ENCODE measurements around the gene NUMA1.

The NUMA1 gene

DNA sequence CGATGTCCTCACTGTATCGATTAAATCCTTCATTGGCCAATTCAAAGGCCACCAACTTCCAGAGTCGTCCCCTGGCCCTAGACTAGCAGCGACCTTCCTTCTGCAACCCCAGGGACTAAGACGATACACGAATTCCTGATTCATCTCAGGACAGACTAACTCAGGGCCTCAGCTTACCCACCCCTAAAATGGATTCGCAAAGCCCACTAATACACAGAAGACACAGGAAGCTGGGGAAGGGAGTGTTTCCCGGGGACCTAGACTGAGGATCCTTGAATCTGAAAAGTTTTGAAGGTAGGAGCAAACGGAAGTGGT, 22.2 kb upstream of the NUMA1 start:
- DNase-seq: no peak

DNA sequence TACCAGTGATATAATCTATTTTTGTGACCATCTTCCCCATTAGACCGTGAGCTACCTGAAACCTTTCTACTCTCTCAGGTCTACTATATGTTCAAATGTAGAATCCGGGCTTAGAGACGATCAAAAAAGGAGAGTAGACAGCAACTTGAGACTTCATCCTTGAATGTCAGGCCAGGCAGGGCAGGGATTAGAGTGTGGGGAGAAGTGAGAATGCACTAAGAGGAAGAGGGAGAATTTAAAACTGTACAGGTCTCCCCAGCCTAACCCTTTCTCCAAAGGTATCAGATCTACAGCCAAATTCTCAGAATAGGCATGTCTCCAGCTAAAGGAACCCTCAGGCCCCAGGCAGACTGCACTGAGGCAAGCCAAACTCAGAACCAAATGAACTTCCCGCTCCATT, 21.8 kb upstream of the NUMA1 start:
- DNase-seq: no peak

DNA sequence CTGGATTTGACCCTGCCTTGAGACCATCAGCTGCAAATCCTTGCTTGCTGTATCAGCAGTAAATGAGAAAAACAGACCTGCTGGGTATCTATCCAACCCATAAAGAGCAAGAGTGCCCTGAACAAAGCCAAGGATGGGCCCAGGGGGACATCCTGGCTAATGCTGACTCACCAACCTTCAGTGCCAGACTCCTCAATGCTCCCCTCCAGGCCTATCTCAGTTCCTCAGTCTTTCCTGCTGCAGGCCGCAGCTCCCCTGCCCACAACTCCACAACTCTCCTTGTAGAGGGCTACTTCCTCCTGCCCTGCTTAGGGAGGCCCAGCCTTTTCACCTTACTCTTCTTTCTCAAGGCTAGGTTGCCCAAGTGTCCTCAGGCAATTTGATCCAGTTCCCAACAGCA, 20.1 kb upstream of the NUMA1 start:
- peak; percentile 97 for DNase-seq

DNA sequence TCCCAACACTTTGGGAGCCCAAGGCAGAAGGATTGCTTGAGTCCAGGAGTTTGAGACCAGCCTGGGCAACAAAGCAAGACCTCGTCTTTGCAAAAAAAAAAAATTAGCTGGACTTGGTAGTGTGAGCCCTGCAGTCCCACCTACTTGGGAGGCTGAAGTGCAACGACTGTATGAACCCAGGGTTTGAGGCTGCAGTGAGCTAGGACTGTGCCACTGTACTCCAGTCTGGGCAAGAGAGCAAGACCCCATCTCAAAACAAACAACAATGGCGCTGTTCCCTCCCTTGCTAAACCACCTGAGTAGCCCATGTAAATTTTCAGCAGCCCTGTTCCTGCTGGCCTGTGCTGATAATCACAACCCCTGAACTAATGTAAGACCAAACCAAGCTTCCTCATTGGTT, 19.7 kb upstream of the NUMA1 start:
- no peak for DNase-seq

DNA sequence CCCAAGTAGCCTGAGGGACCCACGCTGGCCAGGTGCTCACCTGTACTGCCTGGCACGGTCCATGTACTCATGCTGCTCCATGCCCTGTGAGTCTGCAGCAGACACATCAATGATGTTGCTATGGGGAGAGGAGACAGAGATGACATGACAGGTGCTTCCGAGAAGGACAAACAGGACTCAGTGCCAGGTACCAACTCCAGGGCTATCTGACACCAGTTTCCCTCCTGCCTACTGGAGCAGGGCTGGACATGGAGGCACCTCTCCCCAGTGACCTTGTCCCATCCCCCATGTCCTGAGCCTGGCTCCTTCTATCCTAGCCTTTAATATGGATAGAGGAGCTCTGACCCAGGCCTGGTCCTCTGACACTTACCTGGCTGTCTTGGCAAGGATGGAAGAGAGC, 18.4 kb upstream of the NUMA1 start:
- DNase-seq: no peak

DNA sequence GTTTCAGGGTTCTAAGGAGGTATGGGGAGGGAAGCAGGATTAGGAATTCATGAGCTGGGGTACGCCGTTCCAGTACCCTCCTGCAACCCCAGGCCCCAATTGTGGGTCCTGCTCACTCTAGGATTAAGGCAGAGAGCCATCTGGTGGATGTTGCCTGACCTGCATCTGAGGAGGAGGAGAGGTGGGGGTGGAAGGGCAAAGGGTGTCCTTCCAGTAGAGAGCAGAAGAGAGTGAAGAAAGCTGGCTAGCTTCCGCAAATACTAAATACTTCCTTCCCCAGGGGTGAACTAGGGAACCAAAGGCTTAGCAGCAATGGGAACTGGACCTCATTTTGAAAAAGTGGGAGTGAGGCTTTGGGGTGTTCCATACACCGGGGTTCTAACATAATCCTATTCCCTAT, 10.9 kb upstream of the NUMA1 start:
- peak; percentile 81 for DNase-seq

DNA sequence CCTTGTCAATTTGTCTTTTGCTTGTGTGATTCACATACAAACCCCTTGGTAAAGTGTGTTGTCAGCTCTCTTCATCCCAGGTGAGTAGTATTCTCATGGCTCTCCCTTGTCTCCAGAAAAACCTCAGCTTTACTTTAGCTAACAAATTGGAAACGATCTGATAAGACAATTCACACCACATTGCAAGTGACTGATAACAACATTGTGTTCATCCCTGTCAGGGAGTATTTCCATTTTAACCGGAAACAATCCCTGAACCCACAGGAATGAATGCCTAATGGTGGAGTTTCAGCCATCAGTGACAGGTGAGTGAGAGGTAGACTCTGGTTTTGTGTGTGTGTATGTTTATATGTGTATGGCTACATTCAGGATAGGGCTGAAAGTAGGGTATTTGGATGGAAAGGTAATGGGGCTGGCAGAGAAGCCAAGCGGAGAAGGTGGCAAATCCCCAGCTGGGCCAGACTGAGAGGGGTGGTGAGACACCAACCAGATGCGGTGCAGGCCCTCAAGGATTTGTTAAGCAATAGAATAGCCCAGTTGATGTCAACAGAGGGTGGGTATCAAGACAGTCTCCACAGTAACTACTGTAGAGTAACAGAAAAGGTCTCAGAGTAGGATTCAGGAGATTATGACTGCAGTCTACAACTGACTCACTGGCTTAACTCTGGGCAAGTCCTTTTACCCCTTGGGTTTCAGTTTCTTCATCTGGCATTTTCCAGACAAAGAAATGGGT, 7.9 kb upstream of the NUMA1 start:
- no peak for DNase-seq

DNA sequence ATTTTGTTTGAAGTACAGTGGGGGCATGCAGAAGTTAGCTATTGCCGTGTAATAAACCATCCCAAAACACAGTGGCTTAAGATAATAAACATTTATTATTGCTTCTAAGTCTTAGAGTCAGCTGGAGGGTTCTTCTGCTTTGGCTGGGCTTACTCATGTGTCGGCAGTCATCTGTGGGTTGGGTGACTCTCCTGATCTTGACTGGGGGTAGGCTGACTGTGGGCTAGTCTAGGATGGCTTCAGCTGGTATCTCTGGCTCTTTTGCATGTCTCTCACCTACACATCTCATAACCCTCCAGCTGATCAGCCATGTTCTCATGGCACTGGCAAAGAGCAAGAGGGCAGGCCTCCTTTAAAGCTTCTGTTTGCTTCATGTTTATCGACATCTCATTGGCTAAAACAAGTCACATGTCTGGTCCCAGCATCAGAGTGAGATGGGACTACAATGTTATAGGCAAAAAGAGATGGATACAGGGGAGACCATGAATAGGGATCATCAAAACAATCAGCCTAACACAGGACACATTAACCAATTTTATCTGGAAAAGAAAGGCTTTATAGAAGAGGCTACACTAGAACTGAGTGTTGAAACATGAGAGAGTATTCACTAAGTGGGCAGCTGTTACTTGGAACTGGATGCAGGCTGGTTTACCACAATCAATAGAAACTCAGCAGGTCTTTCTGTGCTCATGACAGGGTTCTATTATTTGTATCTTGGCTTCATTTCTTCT, 5.4 kb upstream of the NUMA1 start:
- no peak for DNase-seq

DNA sequence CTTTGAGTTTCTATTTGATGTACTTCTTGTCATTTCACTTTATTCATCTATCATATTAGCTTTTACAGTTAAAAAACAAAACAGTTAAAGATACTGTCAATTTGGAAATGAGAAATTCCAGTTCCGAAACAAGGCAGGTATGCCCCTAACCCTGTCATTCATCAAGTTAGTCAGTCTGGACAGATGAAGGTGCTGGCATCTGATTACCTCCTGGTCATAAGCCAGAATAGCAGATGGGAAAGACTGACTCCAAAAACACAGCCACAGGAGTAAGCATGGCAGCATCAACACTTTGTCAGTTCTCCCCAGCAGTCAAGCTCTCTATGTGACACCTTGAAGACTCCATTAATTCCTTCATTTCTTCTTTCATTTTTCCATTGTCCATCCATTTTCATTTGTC, 4.6 kb upstream of the NUMA1 start:
- no peak for DNase-seq

DNA sequence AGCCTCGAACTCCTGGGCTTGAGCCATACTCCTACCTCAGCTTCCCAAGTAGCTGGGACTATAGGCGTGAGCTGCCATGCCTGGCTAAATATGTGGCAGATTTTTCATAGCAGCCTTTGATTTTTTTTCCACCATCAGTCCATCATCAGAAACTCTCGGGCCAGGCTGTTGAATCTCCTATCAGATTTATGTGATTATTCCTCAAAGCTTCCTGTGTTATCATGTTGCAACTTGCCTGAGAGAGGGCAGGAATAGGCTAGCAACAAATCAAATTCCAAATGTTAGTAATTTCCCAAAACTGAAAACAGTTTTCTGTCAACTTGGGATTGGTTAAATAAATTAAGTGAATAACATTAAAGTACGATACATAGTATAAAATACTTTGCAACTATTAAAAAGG, 3.7 kb upstream of the NUMA1 start:
- DNase-seq: no peak

DNA sequence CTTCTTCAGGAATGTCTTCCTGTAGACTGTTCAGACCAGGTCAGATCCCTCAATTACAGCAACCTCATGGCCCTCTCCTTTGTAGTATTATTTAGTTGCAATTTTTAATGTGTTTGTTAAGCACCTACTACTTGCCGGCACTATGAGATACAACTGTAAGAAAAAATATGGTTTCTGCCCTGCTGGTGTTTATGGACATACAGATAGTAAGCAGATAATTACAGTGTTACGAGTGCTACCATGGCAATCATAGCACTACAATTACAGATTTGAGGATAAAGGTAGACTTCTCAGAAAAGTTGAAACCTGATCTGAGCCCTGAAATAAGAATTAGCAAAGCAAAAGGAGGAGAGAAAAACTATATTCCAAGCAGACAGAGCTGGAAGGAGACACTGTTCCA, 3.1 kb upstream of the NUMA1 start:
- DNase-seq: no peak

DNA sequence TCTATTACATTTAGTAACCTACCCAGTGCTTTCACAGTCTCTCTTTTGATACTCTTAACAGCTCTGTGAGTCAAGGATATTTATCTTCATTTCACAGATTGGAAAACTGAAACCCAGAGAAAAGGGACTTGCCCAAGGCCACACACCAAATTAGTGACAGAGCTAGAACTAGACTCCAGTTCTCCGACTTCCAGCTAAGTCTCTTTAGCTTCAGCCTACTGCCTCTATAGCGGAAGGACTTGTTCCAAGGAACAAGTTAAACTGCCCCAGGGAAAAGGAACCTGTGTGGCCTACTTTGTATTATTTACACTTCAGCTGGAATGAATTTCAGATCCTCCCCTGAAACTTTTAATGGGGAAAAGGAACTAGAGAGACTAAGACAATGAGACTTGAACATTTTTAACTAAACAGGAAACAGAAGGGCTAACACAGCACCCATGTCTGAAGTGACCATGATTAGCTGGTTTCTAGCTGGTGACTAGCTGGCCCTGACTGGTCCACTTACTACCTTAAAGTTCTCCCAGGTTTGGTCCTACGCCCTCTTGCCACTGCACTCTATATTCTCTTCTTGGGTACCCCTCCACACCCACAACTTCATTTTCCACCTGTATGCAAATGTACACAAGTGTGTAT, 1.6 kb upstream of the NUMA1 start:
- DNase-seq: no peak

DNA sequence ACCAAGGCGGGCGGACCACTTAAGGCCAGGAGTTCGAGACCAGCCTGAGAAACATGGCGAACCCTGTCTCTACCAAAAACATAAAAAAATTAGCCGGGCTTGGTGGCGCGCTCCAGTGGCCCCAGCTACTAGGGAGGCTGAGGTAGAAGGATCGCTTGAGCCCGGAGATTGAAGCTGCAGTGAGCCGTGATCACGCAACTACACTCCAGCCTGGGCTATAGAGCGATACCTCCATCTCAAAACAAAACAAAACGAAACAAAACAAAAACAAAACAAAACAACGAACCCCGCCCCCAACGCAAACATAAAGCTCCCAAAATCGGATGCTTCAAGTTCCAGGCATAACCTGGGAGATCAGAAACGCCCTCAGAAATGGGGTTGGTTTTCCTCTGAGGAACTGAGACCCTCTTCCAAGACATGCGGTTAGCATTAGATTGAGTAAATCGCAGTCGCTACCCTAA, 872 bp upstream of the NUMA1 start:
- DNase-seq: no peak

DNA sequence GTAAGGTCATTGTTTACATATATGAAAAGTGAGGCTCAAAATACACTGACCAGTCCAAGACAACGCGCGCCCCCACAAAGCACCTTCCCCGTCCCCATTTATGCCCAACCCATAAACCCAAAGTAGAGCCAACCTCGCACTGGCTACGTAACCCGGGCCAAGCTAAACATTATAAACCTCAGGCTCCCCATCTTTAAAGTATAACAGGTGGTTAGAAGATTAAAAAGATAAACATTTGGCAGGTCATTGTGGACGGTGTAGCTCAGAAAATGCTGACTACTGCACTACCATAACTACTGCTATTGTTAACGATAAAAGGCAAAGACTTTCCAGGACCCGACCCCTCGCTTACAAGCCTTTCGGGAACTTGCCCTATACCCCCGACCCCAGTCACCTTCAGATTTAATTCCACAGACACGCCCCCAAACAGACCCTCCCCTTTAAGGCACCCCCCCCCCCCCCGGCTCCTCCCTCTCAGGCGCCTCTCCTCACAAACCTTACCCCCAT, 470 bp downstream of the NUMA1 start:
- DNase-seq: no peak

DNA sequence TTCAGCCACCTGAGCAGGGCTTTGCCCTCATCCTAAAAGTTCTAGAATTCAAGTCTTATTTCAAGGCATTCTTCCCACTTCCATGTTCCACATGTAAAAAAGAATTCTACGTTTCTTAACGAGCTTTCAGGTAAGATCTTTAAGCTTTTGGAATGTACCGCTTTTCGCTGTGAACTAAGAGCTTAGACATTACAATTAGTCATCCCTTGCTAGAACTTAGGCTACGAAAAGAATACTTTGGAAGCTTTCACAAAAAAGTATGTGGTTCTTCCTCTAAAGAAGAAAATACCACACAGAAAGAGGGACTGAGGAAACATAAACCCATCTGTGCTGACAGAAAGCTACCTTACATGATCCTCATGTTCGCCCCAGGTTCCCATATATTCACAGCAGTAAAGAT, 1.9 kb downstream of the NUMA1 start:
- no peak for DNase-seq

DNA sequence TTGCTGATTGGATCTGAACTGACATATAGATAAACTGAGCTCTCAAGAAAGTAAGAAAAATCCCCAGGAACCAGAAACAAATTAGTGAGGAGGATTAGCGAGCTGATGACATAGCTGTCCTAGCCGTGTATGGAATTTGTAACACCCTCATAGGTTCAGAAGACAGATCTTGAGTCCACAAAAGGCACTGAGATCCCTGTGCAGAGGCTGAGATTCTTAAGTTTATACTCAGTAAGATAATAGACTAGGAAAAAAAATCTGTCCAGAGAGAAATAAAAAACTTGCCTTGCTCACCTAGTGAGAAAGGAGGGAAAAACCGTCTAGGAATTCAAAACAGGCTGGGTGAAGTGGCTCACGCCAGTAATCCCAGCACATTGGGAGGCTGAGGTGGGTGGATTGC, 4.6 kb downstream of the NUMA1 start:
- no peak for DNase-seq

DNA sequence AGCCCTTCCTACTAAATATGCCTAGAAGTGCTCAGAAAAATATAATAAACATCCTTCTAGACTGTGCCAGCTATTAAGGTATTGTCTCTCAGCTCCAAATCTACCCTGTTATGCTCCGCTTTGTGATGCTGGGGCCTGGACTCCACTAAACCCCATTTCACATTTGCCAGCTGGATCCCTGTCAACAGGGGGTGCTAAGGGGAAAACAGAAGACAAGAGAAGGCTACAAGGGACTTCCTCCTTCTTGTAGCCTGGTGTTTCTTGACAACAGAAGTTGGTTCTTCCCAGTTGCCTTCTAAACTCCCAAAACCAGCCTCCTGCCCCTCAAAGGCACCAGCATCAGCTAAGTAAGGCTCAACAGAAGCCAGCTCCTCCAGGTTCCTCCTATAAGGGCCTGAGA, 5.2 kb downstream of the NUMA1 start:
- peak; percentile 9 for DNase-seq

DNA sequence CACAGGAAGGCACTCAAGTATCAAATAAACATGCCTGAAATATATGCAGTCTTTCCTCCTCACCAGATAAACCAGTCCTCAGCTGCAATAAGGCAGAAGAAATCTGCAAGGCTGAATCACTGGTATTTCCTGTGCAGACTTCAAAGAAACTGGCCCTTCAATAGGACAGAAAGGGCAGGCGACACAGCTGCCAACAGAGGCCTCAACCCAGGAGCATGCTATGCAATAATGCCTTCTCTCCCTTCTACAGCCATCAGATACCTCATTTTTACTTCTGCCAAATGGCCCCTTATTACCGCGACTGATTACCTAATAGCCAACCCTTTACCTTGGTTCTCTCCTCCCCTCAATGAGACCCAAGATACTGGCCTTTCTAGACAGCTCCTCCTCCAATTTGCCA, 8.0 kb downstream of the NUMA1 start:
- no peak for DNase-seq

DNA sequence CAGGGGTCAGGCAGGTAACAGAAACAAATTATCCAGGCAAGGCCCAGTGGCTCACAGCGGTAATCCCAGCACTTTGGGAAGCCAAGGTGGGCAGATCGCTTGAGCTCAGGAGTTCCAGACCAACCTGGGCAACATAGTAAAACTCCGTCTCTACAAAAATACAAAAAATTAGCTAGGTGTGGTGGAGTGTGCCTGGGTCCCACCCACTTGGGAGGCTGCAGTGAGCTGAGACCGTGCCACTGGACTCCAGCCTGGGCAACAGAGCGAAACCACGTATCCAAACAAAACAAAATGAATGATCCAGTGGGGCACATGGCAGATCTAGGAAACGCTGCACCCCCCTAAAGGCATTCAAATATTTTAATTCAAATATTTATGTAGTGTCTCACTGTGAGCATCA, 9.9 kb downstream of the NUMA1 start:
- no peak for DNase-seq

DNA sequence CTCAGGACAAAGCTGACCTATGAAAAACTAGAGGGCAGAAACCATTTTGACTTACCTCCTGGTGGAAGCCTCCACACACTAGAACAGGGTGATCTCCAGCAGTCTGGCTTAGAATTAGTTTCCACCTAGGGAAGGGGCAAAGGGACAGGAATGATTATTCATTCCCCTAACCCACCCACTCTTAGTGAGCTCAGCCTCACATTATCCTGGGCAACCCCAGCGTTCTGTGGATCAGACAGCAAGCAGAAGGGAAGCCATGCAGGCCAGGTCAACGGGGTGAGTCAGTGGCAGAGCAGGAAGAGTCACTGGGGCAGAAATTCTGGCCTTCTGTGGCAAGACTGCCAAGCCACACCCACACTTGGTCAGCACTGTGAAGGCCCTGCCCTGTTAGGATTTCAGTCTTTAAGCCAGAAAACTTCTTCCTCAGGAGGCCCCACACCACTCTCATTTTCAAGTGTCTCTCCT, 10.5 kb downstream of the NUMA1 start:
- DNase-seq: peak; percentile 26

DNA sequence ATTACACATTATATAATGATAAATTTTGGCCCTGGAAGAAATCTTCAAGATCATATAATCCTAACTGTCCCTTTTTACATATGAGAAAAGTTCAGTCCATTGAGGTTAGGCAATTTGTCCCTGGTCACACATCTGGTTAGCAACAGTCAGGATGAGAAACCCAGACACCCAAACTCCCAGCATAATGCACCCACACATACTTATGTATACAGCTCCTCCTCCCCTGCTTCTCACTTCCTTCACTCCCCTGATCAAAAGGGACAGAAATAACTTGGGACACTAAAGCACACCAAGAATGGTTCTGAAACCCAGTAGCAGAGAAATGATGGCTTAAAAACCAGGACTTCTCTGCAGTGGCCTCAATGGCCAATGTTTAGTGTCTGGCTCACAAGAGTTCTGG, 11.1 kb downstream of the NUMA1 start:
- DNase-seq: no peak

DNA sequence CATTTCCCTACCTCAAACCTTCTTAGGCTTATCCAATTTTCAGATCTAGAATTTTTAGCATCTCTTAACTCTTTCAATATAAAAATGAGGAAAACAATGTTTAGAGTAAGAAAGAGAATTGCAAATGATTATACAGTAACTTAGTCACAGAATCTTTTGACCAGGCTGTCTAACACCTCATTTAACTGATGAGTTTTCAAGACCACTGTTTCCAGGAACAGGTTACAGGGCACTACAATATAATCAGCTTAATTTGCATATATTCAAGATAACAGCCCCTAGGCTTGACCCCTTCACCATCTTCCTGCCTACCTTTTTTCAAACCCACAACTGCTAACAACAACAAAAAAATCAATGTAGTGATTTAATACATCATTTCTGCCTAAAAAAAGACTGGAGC, 12.7 kb downstream of the NUMA1 start:
- no peak for DNase-seq

DNA sequence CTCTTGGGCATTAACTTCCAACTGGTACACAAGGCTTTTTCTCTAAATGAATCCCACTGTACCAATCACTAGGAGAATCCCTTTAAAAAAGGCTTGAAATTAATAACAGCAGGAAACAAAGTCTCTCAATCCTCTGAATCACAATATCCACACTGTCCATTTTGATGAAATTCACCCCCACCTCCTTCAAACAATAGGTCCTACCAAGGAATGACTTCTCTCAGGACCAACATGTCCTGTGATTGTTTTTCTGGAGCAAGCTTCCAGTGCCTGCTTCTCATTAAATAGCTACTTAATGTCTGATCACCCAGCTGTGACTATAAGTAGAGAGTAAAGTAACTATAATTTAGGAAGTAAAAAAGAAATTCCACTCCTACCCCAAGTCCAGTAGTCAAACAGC, 13.1 kb downstream of the NUMA1 start:
- no peak for DNase-seq

DNA sequence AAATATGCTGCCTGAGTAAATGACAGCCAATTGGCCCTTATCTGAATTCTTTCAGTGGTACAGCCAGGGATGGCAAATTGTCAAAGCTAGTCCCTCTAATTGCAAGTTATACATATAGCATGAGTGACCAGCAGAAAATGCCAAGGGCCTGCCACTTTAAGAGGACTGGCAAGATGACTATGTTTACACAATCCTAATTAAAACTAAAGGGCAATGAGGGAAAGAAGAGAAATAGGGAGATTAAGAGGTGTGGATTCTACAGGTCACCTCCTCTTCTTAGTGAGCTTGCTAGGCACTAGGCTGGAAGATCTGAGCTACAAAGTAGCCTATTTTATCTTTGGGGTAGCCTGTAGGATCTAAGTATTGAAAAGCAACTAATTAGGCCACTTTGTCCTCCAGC, 13.5 kb downstream of the NUMA1 start:
- DNase-seq: no peak
